ENCODE results near the gene LMF1. TPM values are rescaled to one million over a fixed set of nuclear protein-coding genes. Genes with fewer than 3 reads are reported as not detected.

The LMF1 gene
- polyA plus RNA-seq, 1 donor from 2014 or later: 16.2 TPM

GRCh38 chr16:853981-854807 is 116.6 kb downstream of the LMF1 start:
- H3K4me2 ChIP-seq (ENCODE audit: low read length): no peak overlapping the region
- H3K9me2 ChIP-seq (ENCODE audit: insufficient read depth, low read length): no peaks in the 10 kb centered on the region
- no peaks in the 10 kb centered on the region for H3K79me2 ChIP-seq (replicated peaks; ENCODE audit: insufficient read depth, low read length)
- no peaks in the 10 kb centered on the region for H3K36me3 ChIP-seq (ENCODE audit: insufficient read depth, low read length)
- no peak overlapping the region for H3K4me3 ChIP-seq (ENCODE audit: low read length)
- no peaks in the 10 kb centered on the region for H3F3A ChIP-seq (ENCODE audit: insufficient read depth, low read length, poor library complexity, severe bottlenecking)
- no peaks in the 10 kb centered on the region for H3K27me3 ChIP-seq (ENCODE audit: insufficient read depth, low read depth, low read length)
- H2AFZ ChIP-seq (ENCODE audit: low read depth, low read length): no peak overlapping the region
- H3K9ac ChIP-seq (ENCODE audit: low read length): no peak overlapping the region
- no peaks in the 10 kb centered on the region for H4K20me1 ChIP-seq (ENCODE audit: insufficient read depth)
- H3K9me3 ChIP-seq (ENCODE audit: low read length): peaks cover 17% of the 10 kb centered on the region
- TF ChIP-seq SMC3 (conservative IDR thresholded peaks at IDR 0.05; ENCODE audit: poor library complexity) (no peak), EZH2 (IDR thresholded peaks at IDR 0.05; ENCODE audit: borderline replicate concordance, insufficient read depth, low read length, poor library complexity, severe bottlenecking) (no peak), RAD21 (conservative IDR thresholded peaks at IDR 0.05) (no peak), MXI1 (conservative IDR thresholded peaks at IDR 0.05; ENCODE audit: poor library complexity, severe bottlenecking) (no peak), POLR2AphosphoS5 (IDR thresholded peaks at IDR 0.05) (no peak), EP300 (conservative IDR thresholded peaks at IDR 0.05; ENCODE audit: poor library complexity, severe bottlenecking) (no peak), CTCF (IDR thresholded peaks at IDR 0.05; ENCODE audit: poor library complexity, severe bottlenecking) (no peak), TAF1 (IDR thresholded peaks at IDR 0.05; ENCODE audit: low read depth) (no peak), REST (IDR thresholded peaks at IDR 0.05; ENCODE audit: borderline replicate concordance) (no peak)
- H3K27ac ChIP-seq (ENCODE audit: low read length): no peak overlapping the region

GRCh38 chr16:853306-853705 is 117.5 kb downstream of the LMF1 start:
- Histone ChIP-seq H2AFZ (ENCODE audit: low read depth, low read length) (no peak overlapping the region), H3K4me3 (ENCODE audit: low read length) (no peak overlapping the region), H3K79me2 (replicated peaks; ENCODE audit: insufficient read depth, low read length) (no peaks in the 10 kb centered on the region), H3K4me2 (ENCODE audit: low read length) (no peak overlapping the region), H3K9ac (ENCODE audit: low read length) (no peak overlapping the region), H4K20me1 (ENCODE audit: insufficient read depth) (no peaks in the 10 kb centered on the region), H3F3A (ENCODE audit: insufficient read depth, low read length, poor library complexity, severe bottlenecking) (no peaks in the 10 kb centered on the region), H3K9me2 (ENCODE audit: insufficient read depth, low read length) (no peaks in the 10 kb centered on the region), H3K27ac (ENCODE audit: low read length) (no peak overlapping the region), H3K36me3 (ENCODE audit: insufficient read depth, low read length) (no peaks in the 10 kb centered on the region), H3K27me3 (ENCODE audit: insufficient read depth, low read depth, low read length) (no peaks in the 10 kb centered on the region), H3K9me3 (ENCODE audit: low read length) (peaks cover 20% of the 10 kb centered on the region)
- TF ChIP-seq POLR2AphosphoS5 (IDR thresholded peaks at IDR 0.05) (no peak), REST (IDR thresholded peaks at IDR 0.05; ENCODE audit: borderline replicate concordance) (no peak), MXI1 (conservative IDR thresholded peaks at IDR 0.05; ENCODE audit: poor library complexity, severe bottlenecking) (no peak), EP300 (conservative IDR thresholded peaks at IDR 0.05; ENCODE audit: poor library complexity, severe bottlenecking) (no peak), CTCF (IDR thresholded peaks at IDR 0.05; ENCODE audit: poor library complexity, severe bottlenecking) (no peak), SMC3 (conservative IDR thresholded peaks at IDR 0.05; ENCODE audit: poor library complexity) (no peak), TAF1 (IDR thresholded peaks at IDR 0.05; ENCODE audit: low read depth) (no peak), RAD21 (conservative IDR thresholded peaks at IDR 0.05) (no peak), EZH2 (IDR thresholded peaks at IDR 0.05; ENCODE audit: borderline replicate concordance, insufficient read depth, low read length, poor library complexity, severe bottlenecking) (no peak)

Data from neural cell (in vitro differentiated cells).